H4 (cell line): ENCODE data around the gene GABARAPL2. TPM values are rescaled to one million over a fixed set of nuclear protein-coding genes. Genes with fewer than 3 reads are reported as not detected.
"Not testable (repeated sequence)": the region's sequence is repeated elsewhere in the genome, so short reads cannot be mapped to it uniquely, and the experiment has no call there.

Experiments
- DNase-seq: peaks from one replicate; pipeline ENCODE4 v3.0.0-alpha.2; 2015; ENCODE audit warnings: low spot score
- total RNA-seq: library from RNA; depleted of rRNA; stranded (reverse); fragments of >200 nt; shearing (Covaris generic); gene quantifications from 2 replicates; pipeline ENCODE4 v1.2.3, GENCODE V29; 2014; rRNA removed

Gene GABARAPL2, protein sequence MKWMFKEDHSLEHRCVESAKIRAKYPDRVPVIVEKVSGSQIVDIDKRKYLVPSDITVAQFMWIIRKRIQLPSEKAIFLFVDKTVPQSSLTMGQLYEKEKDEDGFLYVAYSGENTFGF
- 50.6 and 85.4 TPM in 2 replicates for total RNA-seq

DNA sequence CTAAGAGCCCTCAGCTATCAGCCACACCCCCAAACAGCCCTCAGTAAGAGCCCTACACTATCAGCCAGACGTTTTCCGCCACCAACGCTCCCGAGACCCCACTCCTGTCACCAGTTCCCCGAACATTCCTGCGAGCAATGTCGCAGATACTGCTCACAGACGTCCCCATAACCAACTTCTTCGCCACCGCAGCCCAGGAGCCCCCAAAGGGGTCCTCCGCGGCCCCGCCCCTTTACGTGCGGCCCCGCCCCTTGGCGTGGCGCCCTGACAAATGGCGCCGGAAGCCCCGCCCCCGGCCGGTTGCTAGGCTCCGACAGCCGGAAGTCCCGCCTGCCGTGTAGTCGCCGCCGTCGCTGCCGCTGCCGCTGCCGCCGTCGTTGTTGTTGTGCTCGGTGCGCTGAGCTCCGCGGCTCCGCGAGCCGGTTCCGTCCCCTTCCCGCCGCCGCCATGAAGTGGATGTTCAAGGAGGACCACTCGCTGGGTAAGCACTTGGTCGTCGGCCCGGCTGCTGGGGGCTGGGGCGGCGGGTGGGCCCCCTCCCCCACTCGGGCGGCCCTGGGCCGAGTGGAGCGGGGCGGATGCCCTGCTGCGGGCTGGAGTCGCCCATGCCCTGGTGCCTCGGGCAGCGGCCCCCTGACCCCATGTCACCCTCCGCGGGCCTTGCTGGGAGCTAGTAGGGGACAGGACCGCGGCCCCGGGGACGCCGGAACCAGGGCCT lies at the start of gene GABARAPL2:
Gene GABARAPL2 (plus strand): TSS at position 340 of the 718 bp plus-strand sequence. CDS start 108 bp downstream, at position 448.
- peak; percentile 50 for DNase-seq

DNA sequence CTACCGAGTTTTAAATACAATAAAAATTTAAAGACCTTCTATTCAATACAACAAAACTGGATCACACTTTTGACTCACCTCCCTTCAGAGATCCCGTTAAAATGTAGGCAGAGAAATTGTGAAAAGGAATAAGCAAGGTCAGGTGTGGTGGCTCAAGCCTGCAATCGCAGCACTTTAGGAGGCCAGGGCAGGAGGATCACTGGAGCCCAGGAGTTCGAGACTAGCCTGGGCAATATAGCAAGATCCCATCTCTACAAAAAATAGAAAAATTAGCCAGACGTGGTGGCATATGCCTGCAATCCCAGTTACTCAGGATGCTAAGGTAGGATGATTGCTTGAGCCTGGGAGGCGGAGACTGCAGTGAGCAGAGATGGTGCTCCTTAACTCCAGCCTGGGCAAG lies 47.0 kb upstream of the GABARAPL2 start:
- no peak for DNase-seq

DNA sequence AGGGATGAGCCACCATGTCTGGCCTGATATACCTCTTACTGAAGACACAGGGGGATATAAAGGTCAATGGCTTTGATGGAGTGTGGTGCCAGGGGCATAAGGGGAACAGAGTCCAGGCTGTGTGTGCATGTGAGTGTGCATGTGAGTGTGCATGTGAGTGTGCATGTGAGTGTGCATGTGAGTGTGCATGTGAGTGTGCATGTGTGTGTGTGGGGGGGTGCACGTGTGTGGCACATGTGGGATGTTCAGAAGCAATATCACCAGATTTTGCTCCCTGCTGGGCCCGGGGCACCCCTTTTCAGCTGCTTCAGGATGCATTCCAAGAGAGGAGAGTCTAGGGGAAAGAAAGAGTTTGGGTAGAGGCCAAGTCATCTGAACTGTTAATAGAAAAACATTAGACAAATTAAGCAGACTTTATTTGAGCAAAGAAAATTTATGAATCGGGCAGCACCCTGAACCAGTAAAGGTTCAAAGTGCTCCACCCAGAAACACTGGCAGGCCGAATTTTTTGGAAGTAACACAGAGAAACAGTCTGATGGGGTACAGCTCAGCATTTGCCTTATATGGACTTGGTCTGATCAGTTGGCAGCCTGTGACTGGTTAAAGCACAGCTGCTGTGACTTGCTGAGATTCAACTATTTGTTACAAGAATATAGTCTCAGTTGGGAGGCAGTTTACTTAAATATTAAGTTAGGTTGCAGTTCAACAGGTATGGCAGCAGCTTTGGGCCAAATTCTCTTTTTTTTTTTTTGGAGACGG lies 40.0 kb upstream of the GABARAPL2 start:
- no peak for DNase-seq

DNA sequence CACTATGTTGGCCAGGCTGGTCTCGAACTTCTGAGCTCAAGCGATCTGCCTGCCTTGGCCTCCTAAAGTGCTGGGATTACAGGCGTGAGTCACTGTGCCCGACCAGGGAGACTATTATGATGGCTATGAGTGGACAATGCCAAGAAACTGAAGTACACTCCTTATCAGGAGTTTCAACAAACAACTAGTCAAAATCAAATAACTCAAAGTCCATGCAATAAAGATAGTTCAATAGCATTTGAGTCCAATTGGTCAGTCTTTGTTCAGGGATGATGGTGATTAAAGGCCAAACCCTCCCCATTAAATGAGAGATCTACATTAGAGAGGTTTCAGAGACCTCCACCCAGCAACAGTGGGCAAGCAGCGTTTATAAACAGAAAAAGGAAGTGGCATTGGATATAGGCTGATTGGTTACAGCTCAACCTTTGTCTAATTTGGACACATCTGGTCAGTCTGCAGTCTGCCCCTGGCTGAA lies 38.3 kb upstream of the GABARAPL2 start:
- DNase-seq, result no peak

DNA sequence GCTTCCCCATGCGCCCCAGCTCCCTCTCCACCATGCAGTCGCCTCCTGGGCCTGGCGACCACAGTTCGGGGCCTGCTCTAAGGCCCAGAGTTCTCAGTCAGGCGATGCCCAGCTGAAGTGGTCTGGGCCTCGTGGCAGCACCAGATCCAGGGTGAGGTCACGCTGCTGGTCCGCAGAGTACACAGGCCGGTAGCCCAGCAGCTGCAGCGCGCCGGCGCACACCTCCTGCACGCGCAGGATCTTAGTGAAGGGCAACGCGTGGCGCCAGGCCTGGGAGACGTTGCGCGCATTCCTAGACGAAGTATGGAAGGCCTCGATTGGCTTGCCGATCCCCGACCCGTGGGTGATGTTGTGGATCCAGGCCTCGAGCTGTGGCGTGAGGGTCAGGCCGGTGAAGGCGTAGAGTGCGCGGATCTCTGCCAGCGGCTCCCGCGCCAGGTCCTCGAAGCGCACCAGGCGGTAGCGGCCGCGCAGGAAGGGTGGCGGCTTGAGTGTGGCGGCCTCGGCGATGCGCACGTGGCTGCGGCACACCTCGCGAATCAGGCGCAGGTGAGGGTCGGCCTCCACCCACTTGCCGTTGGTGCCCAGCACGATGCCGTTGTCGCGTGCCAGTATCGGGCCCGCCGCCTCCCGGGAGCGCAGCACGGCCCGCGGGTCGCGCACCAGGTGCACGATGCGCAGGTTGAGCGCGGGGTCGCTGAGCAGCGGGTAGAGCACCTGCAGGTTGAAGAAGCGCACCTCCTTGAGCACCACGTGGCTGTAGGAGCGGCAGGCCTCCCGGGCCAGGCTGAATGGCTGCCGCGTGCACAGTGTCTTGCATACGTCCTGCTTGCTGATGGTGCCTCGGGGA lies 36.9 kb upstream of the GABARAPL2 start:
- no peak for DNase-seq

DNA sequence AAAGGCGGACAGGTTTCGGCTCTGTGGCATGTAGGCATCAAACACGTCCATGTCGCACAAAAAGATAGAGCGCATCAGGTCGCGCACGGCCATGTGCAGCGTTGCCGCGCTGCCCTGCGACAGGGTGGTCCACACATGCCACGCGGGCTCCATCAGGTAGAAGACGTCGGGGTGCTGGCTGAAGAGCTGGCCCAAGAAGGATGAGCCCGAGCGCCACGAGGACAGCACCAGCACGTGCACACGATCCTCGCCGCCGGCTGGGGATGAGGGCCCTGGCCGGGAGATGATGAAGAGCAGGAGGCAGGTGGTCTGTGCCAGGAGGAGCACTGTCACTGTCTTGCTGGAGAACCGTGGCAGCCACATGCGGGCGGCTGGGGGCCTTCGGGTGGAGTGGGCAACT lies 36.2 kb upstream of the GABARAPL2 start:
- no peak for DNase-seq

DNA sequence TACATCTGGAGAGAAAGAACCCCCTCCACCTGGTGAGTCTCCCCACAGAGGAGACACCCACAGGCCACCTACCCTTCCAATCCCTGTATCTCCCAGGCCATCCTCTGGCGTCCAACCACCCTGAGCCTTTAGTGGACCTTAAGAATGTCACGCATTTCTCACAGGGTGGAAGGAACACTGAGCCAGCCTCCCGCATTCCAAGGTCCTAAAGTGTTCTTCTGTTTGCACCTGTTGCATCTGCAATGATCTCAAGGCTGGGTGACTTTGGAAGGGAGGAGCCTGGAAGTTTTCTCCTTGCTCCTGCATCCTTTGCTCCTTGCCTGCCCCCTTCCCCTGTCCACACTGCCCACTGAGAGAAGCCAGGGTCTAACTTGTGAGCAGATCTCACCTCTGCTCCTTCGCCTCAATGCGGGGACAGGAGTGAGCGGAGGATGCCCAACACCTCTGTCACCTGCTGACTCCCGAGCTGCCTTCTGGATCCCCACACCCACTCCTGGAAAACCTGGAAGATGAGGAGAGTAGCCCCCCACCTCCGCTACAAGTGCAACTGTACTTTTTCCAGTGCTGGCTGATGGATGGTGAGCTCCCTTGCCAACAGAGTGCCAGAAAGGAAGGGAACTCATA lies 33.9 kb upstream of the GABARAPL2 start:
- DNase-seq, result no peak

DNA sequence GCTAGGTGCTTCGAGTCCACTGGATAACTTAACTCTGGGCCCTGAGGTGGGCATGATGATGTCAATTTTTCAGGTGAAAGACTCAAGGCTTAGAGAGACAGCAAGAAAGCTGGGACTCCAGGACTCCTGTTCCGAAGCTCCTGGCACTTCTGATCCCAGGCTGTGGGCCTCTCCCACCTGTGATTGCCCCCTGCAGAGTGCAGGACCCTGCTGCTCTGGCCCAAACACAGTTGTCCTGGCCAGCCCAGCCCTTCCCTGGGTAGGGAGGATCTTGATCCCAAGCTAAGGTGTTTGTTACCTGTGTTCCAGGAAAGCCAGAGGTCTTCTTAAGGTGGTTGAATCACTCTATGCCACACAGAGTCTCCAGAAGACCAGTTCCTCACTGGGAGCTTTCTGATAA lies 33.4 kb upstream of the GABARAPL2 start:
- no peak for DNase-seq

DNA sequence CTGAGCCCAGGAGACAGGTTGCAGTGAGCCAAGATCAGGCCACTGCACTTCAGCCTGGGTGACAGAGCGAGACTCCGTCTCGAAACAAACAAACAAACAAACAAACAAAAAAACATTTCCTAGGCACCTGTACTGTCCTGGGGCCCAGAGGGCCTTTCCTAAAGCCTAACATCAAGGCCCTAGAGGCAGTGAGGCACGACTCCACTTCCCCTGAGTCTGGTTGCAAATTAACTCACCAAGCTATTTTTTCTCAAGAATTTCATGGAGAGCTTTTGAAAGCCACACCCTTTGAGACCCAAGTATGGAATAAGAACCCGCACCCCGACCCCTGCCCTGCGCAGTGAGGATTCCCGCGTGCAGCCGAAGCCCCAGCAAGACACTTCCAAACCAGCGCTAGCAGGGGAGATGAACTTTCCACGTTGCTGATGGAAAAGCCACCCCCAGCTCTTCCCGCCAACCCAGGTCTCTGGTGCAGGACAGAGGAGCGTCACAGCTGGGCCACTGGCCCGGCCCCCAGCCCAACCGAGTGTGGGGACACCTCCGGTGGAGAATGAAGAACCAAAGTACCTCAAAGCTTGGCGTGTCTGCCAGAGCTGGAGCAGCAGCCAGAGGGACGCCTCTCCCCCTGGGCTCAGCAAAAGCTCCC lies 31.5 kb upstream of the GABARAPL2 start:
- DNase-seq, result no peak

DNA sequence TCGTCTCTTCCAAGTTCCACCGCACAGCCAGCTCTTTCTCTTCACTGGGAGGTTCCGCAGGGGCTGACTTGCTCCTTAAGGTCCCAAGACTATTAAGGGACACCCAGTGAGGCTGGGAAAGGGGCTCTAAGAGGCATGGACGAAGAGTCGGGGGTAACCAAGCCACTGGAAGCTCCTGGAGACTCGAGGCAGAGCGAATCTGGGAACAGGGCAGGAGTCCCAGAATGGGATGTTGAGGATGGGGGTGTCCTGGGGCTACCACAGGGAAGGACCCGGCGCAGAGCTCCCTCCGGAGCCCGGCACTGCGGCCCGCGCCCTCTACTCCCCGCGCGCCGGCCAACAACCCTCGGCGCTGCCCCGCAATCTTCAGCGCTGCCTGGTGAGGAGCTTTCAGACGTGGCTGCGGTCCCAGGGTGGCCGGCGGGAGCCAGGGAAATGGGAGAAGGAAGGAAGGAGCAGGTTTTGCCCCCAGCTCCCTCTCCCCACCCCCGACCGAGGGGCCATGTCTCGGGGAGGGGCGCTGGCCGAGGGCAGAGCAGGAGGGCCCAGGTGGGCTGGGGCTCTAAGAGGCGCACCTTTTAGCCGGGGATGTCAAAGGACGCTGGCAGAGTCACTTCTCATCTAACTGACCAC lies 30.9 kb upstream of the GABARAPL2 start:
- no peak for DNase-seq

DNA sequence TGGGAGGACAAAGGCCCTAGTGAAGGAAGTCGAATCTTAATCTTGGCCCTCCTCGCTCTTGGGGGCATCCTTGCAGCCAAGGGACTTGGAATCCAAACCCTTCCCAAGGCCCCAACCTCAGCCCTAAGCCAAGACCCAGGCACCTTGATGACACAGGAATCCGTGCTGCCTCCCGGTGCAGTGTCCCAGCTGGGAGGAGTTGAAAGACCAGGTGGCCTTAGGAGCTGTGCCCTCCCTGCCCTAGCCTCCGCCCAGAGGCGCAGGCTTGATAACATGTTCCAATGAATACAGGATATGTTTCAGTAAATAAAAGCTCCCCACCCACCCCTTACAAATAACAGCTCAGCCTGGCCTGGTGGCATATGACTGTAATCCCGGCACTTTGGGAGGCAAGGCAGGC lies 30.3 kb upstream of the GABARAPL2 start, which contains the start of gene CHST5:
Gene CHST5 (minus strand): TSS at position 208 of the 400 bp plus-strand sequence. CDS start 5,724 bp downstream, outside the sequence.
- no peak for DNase-seq

DNA sequence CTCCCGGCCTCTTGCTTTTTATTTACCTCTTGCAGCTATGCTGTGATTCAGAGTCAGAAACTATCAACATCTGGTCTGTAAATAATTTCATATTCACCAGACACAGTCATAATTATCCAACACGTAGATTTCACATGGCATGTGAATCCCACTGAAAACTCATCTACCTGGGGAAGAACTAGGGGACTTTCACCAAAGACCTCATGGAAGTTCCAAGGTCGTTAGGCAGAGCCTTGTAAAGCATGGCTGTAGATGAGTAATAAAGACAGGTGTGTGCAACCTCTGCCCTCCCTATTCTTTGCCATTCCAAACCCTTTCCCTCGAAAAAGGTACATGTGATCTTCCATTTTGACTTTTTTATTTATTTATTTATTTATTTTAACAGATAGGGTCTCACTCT lies 28.4 kb upstream of the GABARAPL2 start:
- DNase-seq, result no peak

DNA sequence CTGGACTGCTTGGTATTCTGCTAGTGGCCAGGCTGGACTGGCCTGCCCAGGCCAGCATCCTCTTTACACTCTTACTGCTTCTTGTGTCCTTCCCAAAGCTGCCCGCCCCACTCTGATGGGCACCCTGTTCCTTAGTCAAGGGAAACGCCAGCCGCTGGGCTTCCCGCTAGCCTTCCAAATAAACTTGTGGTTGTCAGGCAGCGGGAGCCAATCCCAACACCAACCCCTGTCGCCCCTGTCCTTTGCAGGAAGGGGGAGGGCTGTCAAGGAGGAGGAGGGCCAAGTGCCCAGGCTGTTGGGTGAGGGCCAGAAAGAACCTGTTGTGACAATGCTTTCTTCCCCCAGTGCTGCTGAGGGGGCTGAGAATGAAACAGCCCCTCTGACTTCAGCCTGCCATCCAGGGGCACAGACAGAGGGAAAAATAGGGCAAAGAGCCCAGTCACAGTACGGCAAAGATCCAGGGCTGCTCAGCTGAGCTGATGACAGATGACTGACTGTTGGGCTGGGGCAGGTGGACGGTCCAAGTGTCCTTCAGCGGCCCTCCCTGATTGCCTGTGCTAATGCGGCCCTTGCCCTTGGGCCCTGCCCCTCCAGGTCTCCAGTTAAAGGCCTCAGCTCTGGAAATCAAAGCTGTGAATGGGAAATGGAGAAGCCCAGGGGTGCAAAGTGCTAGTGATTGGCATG lies 27.2 kb upstream of the GABARAPL2 start:
- not testable (repeated sequence) for DNase-seq

DNA sequence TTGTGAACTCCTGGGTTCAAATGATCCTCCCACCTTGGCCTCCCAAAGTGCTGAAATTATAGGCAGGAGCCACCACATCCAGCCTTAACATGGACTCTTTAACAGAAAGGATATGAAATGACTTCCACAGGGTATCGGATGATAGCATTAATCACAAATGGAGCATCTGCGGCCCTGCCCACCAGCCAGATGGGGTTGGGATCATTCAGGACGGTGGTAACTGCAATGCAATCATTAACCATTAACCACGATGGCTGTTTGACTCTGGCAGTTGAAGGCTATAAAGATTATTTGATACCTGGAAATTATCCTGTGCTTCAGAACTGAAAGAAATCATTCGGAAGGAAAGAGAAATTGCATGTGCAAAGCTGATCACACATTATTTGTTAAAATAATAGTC lies 24.9 kb upstream of the GABARAPL2 start:
- DNase-seq, result no peak

DNA sequence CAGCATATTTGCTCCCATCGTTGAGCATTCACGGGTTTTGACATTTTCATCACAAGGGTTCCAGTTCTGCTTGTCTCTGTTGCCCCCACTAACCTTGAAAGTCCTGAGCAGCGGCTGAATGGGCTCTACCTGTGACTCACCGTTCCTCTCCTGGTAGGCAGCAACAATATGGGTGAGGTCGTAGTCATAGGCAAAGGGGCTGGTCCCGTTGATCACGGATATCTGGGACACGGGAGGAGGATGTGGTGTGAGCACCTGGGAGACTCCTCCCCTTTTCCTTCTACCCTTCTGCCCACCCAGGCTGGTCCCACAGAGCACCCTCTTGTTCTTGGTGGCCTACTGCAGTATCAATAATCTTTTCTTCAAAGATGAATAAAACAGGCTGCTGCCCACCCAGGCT lies 23.7 kb upstream of the GABARAPL2 start:
- DNase-seq, result not testable (repeated sequence)

DNA sequence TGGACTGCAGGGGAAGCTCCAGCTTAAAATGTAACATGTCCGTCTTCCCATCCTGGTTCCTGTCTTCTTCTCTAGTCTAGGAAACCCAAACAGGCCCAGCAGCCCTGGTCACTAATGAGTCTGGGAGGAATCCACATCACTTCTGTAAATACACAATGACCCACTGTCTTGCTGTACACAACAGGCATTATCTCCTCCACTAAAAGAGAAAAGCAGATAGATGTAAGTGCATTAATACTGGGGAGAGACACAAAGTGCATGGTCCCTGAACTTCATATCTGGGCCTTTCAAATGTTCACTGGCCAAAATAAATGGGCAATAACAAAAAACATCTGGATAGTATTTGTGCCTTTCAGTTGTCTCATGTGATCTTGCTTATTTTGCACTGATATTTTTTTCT lies 20.3 kb upstream of the GABARAPL2 start:
- not testable (repeated sequence) for DNase-seq

DNA sequence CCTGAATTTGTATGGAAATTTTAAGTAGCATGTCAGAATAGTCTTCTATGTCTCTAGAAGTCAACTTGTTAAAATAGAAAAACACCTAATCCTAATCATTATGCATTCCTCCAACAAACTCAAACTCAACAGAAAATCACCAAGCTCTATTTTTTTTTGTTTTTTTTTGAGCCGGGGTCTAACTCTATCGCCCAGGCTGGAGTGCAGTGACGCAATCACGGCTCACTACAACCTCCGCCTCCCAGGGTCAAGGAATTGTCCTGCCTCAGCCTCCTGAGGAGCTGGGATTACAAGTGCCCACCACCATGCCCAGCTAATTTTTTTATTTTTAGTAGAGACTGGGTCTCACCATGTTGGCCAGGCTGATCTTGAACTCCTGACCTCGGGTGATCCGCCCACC lies 19.9 kb upstream of the GABARAPL2 start:
- DNase-seq, result no peak

DNA sequence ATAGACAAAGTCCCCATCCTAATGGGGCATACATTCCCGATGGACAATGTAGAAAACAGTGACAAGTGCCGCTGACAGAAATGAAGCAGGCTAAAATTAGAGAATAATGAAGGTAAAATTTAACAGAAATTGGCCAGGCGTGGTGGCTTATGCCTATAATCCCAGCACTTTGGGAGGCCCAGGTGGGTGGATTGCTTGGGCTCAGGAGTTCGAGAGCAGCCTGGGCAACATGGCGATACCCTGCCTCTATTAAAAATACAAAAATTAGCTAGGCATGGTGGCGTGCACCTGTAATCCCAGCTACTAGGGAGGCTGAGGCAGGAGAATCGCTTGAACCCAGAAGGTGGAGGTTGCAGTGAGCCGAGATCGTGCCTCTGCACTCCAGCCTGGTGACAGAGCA lies 17.7 kb upstream of the GABARAPL2 start:
- DNase-seq, result not testable (repeated sequence)

DNA sequence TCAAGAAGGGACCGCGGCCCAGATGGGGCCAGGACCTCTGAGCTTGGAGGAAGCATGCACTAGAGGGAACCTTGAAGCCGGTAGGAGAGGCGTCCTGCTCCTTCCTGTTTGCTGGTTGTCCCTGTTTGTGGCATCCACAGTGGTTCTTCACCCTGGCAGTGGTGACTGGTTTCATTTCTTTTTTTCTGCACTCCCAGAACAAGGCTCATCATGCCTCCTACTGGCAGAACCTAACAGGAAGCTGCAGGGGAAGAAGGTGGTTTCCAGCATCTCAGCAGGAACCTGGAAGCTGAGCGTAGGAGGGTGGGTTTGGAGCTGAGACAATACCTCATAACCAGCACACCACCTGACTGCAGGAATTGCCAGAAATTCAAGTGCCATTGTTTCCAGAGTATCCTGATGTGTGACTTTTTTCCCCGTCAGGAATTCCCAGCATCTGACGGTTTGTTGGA lies 15.9 kb upstream of the GABARAPL2 start:
- DNase-seq, result peak; percentile 44

DNA sequence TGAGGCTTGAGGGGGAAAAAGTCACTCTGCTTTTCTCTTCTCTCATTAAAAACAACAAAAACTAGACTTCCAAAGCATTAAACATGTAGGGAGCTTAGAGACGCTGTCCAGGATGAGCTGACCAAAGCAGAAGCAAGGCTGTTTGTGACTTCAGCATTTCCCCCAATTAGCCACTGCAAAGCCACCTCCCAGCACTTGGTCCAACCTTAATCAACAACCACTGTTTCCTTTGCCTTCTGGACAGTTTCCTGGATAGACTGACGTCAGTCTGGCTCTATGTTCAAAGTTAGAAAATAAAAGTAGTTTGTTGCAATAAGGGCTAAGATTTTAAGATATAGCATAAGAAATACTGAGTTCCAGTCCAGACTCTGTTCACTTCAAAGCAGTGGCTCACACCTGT lies 13.2 kb upstream of the GABARAPL2 start:
- no peak for DNase-seq
